GM12878 (cell line): Measurements from ENCODE around the gene CPB2. TPM values are rescaled to one million over a fixed set of nuclear protein-coding genes. Genes with fewer than 3 reads are reported as not detected.

Experiments
- ATAC-seq: fragments of 200-7000 bp; cut with Tn5 transposase; 3 replicates; pipeline ENCODE4 v1.9.1; 2020; ENCODE audit warnings: mild to moderate bottlenecking, moderate library complexity
- BruUV-seq: library from RNA; stranded (reverse); fragments of 400-500 nt; replicated peaks from 2 replicates; lab custom pipeline; 2021; lab: Mats Ljungman, UMichigan
- CTCF ChIA-PET: fragments of 300-600 bp; sonication (Branson Sonifier 250); formaldehyde crosslinking; extraction: SDS; loops from one replicate; lab custom pipeline; 2021; ENCODE audit warnings: inconsistent platforms; lab: Yijun Ruan, JAX
- POLR2A ChIA-PET: fragments of 350-600 bp; formaldehyde crosslinking; extraction: SDS; loops from one replicate; lab custom pipeline; 2021; ENCODE audit warnings: inconsistent platforms; lab: Charles Lee
- RAD21 ChIA-PET: fragments of 300-600 bp; sonication (Branson Sonifier 250); formaldehyde crosslinking; loops from one replicate; lab custom pipeline; 2023; ENCODE audit warnings: antibody characterized with exemption; ENCODE audit not compliant: unreplicated experiment; lab: Charles Lee
- SMC1A ChIA-PET: fragments of 300-600 bp; sonication (Branson Sonifier 250); formaldehyde crosslinking; loops from one replicate; lab custom pipeline; 2023; ENCODE audit not compliant: unreplicated experiment, uncharacterized antibody; lab: Charles Lee
- DNase-seq: peaks from one replicate; pipeline ENCODE4 v3.0.0-alpha.2; 2011; ENCODE audit warnings: low read depth, low spot score
- FAIRE-seq: peaks from 3 replicates; lab custom pipeline; 2011; peaks lifted over from hg19 to GRCh38; lab: Jason Lieb, UNC
- H2AFZ ChIP-seq: 2 replicates; pipeline ENCODE4 v1.6.0; 2011; ENCODE audit warnings: low read depth, low read length, control low read depth; ENCODE audit not compliant: control insufficient read depth
- H3K27ac ChIP-seq: 2 replicates; pipeline ENCODE4 v1.5.1; 2011; ENCODE audit warnings: control low read depth; ENCODE audit not compliant: control insufficient read depth, insufficient read depth
- H3K27me3 ChIP-seq, 2 experiments: replicated peaks in 1 of 2; 2 replicates each; pipeline versions ENCODE4 v1.6.0 to v1.6.1; 2011; ENCODE audit warnings: low read length in 1 of 2; ENCODE audit not compliant: control insufficient read depth in 2 of 2, insufficient read depth in 2 of 2
- H3K36me3 ChIP-seq, 2 experiments: 2 replicates each; pipeline ENCODE4 v1.5.1; 2011; ENCODE audit warnings: low read length in 1 of 2; ENCODE audit not compliant: control insufficient read depth in 2 of 2, insufficient read depth in 2 of 2
- H3K4me1 ChIP-seq: 2 replicates; pipeline ENCODE4 v1.6.1; 2011; ENCODE audit warnings: mild to moderate bottlenecking, low read length, moderate library complexity, mixed read lengths; ENCODE audit not compliant: control insufficient read depth, insufficient read depth
- H3K4me2 ChIP-seq: 2 replicates; pipeline ENCODE4 v1.6.0; 2011; ENCODE audit warnings: control low read depth; ENCODE audit not compliant: control insufficient read depth, insufficient read depth
- H3K4me3 ChIP-seq: fragments of 200-600 bp; sonication (generic); 2 replicates; pipeline ENCODE4 v1.5.1; 2016
- H3K79me2 ChIP-seq: 2 replicates; pipeline ENCODE4 v1.6.0; 2011; ENCODE audit warnings: low read length; ENCODE audit not compliant: control insufficient read depth, insufficient read depth
- H3K9ac ChIP-seq: 2 replicates; pipeline ENCODE4 v1.8.0; 2011; ENCODE audit warnings: low read length, control low read depth, mixed read lengths; ENCODE audit not compliant: control insufficient read depth, insufficient read depth
- H3K9me3 ChIP-seq: replicated peaks from 3 replicates; pipeline ENCODE4 v1.5.1; 2011; ENCODE audit warnings: mild to moderate bottlenecking, low read length; ENCODE audit not compliant: control insufficient read depth, insufficient read depth
- H4K20me1 ChIP-seq: 2 replicates; pipeline ENCODE4 v1.6.0; 2011; ENCODE audit not compliant: control insufficient read depth, insufficient read depth
- BACH1 ChIP-seq: fragments of 450-650 bp; IDR thresholded peaks from 2 replicates; pipeline ENCODE4 v1.6.1; 2017; ENCODE audit warnings: mild to moderate bottlenecking, borderline replicate concordance
- CHD1 ChIP-seq: IDR thresholded peaks from 2 replicates; pipeline ENCODE4 v1.6.1; 2012; ENCODE audit warnings: low read depth, low read length, improper control_type of control experiment
- CREM ChIP-seq: IDR thresholded peaks from 2 replicates; pipeline ENCODE4 v1.6.1; 2014; ENCODE audit warnings: antibody characterized with exemption, low read depth
- ETV6 ChIP-seq, 2 experiments: fragments of 450-650 bp in 1 of 2; IDR thresholded peaks in 1 of 2; conservative IDR thresholded peaks in 1 of 2; 2 replicates each; pipeline ENCODE4 v1.6.1; 2014; ENCODE audit warnings: antibody characterized with exemption in 1 of 2, borderline replicate concordance in 1 of 2, low read depth in 1 of 2, mild to moderate bottlenecking in 1 of 2, moderate library complexity in 1 of 2
- FOXM1 ChIP-seq: IDR thresholded peaks from 2 replicates; pipeline ENCODE4 v1.6.1; 2012; ENCODE audit warnings: low read depth, mild to moderate bottlenecking, inconsistent platforms, low read length, moderate library complexity
- HCFC1 ChIP-seq: fragments of 150-350 bp; IDR thresholded peaks from 2 replicates; pipeline ENCODE4 v1.6.1; 2014; ENCODE audit warnings: low read length
- LARP7 ChIP-seq: fragments of 450-650 bp; IDR thresholded peaks from 2 replicates; pipeline ENCODE4 v1.6.1; 2017; ENCODE audit warnings: mild to moderate bottlenecking
- MTA2 ChIP-seq: fragments of 450-650 bp; IDR thresholded peaks from 2 replicates; pipeline ENCODE4 v1.6.1; 2016; ENCODE audit warnings: low read depth, mild to moderate bottlenecking, moderate library complexity
- NFYB ChIP-seq: IDR thresholded peaks from 2 replicates; pipeline ENCODE4 v1.6.1; 2011; ENCODE audit warnings: low read depth, mild to moderate bottlenecking, low read length, improper control_type of control experiment, moderate library complexity; ENCODE audit not compliant: insufficient read depth
- POLR2AphosphoS5 ChIP-seq: IDR thresholded peaks from 2 replicates; pipeline ENCODE4 v1.6.1; 2011; ENCODE audit warnings: mild to moderate bottlenecking, low read length, inconsistent platforms
- RELB ChIP-seq: fragments of 450-650 bp; IDR thresholded peaks from 2 replicates; pipeline ENCODE4 v1.6.1; 2017; ENCODE audit warnings: low read depth, mild to moderate bottlenecking, moderate library complexity
- SMARCA5 ChIP-seq: fragments of 450-650 bp; IDR thresholded peaks from 2 replicates; pipeline ENCODE4 v1.6.1; 2017; ENCODE audit warnings: mild to moderate bottlenecking
- TARDBP ChIP-seq: IDR thresholded peaks from 2 replicates; pipeline ENCODE4 v1.6.1; 2016; ENCODE audit warnings: borderline replicate concordance
- TCF3 ChIP-seq: IDR thresholded peaks from 2 replicates; pipeline ENCODE4 v1.6.1; 2012; ENCODE audit warnings: low read depth, mild to moderate bottlenecking, low read length, borderline replicate concordance; ENCODE audit not compliant: insufficient read depth
- ZNF592 ChIP-seq: fragments of 450-650 bp; IDR thresholded peaks from 2 replicates; pipeline ENCODE4 v1.6.1; 2017; ENCODE audit warnings: mild to moderate bottlenecking, moderate library complexity
- WGBS: methylation state at CpG from one replicate; pipeline ENCODE4 v1.1.6; 2016; ENCODE audit warnings: low lambda C conversion rate; ENCODE audit not compliant: insufficient replicate concordance, insufficient coverage; ENCODE audit errors: missing lambda C conversion rate; 5-methylcytosine and 5-hydroxymethylcytosine counted together
- in situ Hi-C: fragments of 300-500 bp; cut with MboI; formaldehyde crosslinking; loops from 9 replicates; pipeline ENCODE4 v1.14.3; 2018; ENCODE audit warnings: mixed read lengths
- intact Hi-C: fragments of 100-400 bp; cut with micrococcal nuclease; formaldehyde crosslinking; loops from one replicate; pipeline ENCODE4 v1.14.2; 2022; ENCODE audit not compliant: unreplicated experiment
- polyA plus RNA-seq, 11 experiments: library from polyadenylated mRNA; depleted of rRNA in 4 of 11; unstranded in 6 of 11; stranded (reverse) in 5 of 11; fragments of >200 nt; fragmentation: Nextera tagmentation in 4 of 11; fragmentation: Illumina TruSeq in 1 of 11; extraction: Ambion mirVana in 4 of 11; extraction: Trizol in 1 of 11; gene quantifications; 1 replicate in 1 of 11; 2 replicates in 10 of 11; pipeline versions ENCODE4 v1.2.1 to v1.2.3, GENCODE V29; 2011 to 2016; ENCODE audit warnings: inconsistent platforms in 2 of 11, missing spikeins in 2 of 11, low read depth in 1 of 11
- total RNA-seq, 4 experiments: library from RNA; depleted of rRNA in 3 of 4; stranded (reverse); fragments of >200 nt in 3 of 4; fragmentation: Illumina TruSeq in 1 of 4; extraction: Trizol in 1 of 4; gene quantifications; 2 replicates each; pipeline versions ENCODE4 v1.2.1 to v1.2.3, GENCODE V29; 2013 to 2021
- TF ChIP-seq, protein P1 (sequence below): fragments of 450-650 bp; conservative IDR thresholded peaks from 2 replicates; pipeline ENCODE4 v1.6.1; 2017; ENCODE audit warnings: mild to moderate bottlenecking, moderate library complexity

The CPB2 gene
- total and polyA plus RNA-seq, 10 of the 15 experiments (the other 5 are each of a cell fraction or from before 2014, with no cell fraction given), result 0.05 to 0.87 (median 0.13) TPM; not detected in 3

DNA sequence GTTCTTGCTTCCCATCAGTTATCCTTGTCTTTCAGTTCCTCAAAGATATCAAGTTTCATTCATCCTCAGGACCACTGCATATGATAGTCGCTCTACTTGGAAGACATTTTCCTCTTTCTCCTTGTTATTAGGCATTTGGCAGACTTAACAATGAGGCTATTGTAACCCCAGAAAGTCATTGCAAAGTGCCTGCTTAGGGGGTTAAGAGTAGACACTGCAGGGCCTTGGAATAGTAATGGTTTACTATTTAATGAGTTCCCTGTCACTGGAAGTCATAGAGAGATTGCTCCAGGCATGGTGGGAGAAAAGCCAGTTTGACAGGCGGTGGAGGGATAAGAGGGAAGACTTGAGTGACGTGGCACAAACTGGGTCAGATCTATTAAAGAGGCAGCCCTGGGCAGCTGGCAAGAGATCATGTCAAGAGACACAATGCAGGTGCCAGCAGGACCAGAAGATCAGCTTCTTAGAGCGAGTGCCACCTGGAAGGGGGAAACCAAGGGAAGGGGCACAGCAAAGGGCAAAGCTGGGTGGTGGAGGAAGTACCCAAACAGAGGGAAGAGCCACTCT lies 16.8 kb upstream of the CPB2 start:
- Histone ChIP-seq H3K4me2 (no peak overlapping the region), H3K79me2 (no peaks in the 10 kb centered on the region), H3K36me3 (peaks cover 0 to 6% of the 10 kb centered on the region in 2 experiments; a peak in 2 of 4 replicates), H4K20me1 (no peaks in the 10 kb centered on the region), H3K9me3 (no peaks in the 10 kb centered on the region), H3K4me3 (no peak overlapping the region), H2AFZ (no peak overlapping the region), H3K27ac (no peak overlapping the region), H3K9ac (no peak overlapping the region), H3K4me1 (no peaks in the 10 kb centered on the region), H3K27me3 (no peaks in the 10 kb centered on the region)
- WGBS, result 76% methylated on average over 4 of the region's 4 CpGs
- SMC1A ChIA-PET, result interaction anchor here (0.9 to 1.5 kb wide), 3 partner anchors 20 to 50 kb away, joined by 3 to 4 read pairs (median 3); no protein-coding TSS in a partner anchor
- no TSS peak for BruUV-seq
- CTCF ChIA-PET, result interaction anchor here (1.2 kb wide), 1 partner anchor 107 kb away, joined by 3 read pairs; no protein-coding TSS in a partner anchor
- intact Hi-C loops (loop anchor here (5.0 kb wide), 1 partner anchor 49 kb away; no protein-coding TSS in a partner anchor), in situ Hi-C loops (no loop called here)
- POLR2A ChIA-PET, result no interaction called here
- FAIRE-seq, result no peak
- DNase-seq, result no peak
- ATAC-seq, result no peak
- RAD21 ChIA-PET, result no interaction called here
- TF ChIP-seq TARDBP, result no peak
- TF ChIP-seq HCFC1, result no peak
- TF ChIP-seq SMARCA5, result no peak
- no peak for TF ChIP-seq ZNF592
- no peak for TF ChIP-seq NFYB
- TF ChIP-seq, protein P1, sequence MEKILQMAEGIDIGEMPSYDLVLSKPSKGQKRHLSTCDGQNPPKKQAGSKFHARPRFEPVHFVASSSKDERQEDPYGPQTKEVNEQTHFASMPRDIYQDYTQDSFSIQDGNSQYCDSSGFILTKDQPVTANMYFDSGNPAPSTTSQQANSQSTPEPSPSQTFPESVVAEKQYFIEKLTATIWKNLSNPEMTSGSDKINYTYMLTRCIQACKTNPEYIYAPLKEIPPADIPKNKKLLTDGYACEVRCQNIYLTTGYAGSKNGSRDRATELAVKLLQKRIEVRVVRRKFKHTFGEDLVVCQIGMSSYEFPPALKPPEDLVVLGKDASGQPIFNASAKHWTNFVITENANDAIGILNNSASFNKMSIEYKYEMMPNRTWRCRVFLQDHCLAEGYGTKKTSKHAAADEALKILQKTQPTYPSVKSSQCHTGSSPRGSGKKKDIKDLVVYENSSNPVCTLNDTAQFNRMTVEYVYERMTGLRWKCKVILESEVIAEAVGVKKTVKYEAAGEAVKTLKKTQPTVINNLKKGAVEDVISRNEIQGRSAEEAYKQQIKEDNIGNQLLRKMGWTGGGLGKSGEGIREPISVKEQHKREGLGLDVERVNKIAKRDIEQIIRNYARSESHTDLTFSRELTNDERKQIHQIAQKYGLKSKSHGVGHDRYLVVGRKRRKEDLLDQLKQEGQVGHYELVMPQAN, result no peak
- no peak for TF ChIP-seq BACH1
- no peak for TF ChIP-seq TCF3
- TF ChIP-seq LARP7, result no peak
- no peak for TF ChIP-seq CHD1
- TF ChIP-seq ETV6 (conservative IDR thresholded peaks at IDR 0.05 in 1 of 2, IDR thresholded peaks at IDR 0.05 in 1 of 2; ENCODE audit: borderline replicate concordance in 1 of 2, low read depth in 1 of 2), result no peak
- no peak for TF ChIP-seq FOXM1
- TF ChIP-seq RELB, result no peak
- no peak for TF ChIP-seq MTA2
- TF ChIP-seq CREM, result no peak
- no peak for TF ChIP-seq POLR2AphosphoS5
